ENCODE measurements around the gene RP2. TPM values are rescaled to one million over a fixed set of nuclear protein-coding genes. Genes with fewer than 3 reads are reported as not detected.

RP2 gene
- total RNA-seq, 2 experiments from 2014 or later = 5.1 to 5.5 TPM

DNA sequence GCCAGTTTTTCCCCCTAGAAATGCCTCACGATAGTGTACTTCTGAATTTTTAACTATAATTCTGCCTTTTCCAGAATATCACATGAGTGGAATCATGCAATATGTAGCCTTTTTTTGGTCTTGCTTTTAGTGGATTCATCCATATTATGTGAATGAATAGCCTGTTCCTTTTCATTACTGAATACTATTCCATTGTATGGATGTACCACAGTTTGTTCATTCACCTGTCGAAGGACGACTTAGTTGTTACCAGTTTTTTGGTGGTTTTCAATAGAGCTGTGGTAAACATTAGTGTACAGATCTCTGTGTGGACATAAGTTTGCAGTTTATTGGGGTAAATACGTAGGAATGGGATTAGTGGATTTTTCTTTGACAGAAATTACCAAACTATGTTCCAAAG lies 83.4 kb downstream of the RP2 start:
- Mint-ChIP-seq H3K4me3 (no peak overlapping the region), H3K27ac (no peak overlapping the region), H3K4me1 (ENCODE audit: low read depth) (no peaks in the 10 kb centered on the region), H3K9me3 (no peaks in the 10 kb centered on the region), H3K36me3 (ENCODE audit: low read depth) (no peaks in the 10 kb centered on the region), H3K27me3 (peaks cover 17% of the 10 kb centered on the region)
- DNase-seq = no peak
- intact Hi-C loops (cut with micrococcal nuclease) = no loop called here
- TF ChIP-seq, protein P1, sequence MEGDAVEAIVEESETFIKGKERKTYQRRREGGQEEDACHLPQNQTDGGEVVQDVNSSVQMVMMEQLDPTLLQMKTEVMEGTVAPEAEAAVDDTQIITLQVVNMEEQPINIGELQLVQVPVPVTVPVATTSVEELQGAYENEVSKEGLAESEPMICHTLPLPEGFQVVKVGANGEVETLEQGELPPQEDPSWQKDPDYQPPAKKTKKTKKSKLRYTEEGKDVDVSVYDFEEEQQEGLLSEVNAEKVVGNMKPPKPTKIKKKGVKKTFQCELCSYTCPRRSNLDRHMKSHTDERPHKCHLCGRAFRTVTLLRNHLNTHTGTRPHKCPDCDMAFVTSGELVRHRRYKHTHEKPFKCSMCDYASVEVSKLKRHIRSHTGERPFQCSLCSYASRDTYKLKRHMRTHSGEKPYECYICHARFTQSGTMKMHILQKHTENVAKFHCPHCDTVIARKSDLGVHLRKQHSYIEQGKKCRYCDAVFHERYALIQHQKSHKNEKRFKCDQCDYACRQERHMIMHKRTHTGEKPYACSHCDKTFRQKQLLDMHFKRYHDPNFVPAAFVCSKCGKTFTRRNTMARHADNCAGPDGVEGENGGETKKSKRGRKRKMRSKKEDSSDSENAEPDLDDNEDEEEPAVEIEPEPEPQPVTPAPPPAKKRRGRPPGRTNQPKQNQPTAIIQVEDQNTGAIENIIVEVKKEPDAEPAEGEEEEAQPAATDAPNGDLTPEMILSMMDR (IDR thresholded peaks at IDR 0.05) = no peak
- ChIA-PET POLR2A (no interaction called here), CTCF (no interaction called here)
- no peak for ATAC-seq

- TF ChIP-seq, protein P1 (IDR thresholded peaks at IDR 0.05) = no peak
- H3K4me1 Mint-ChIP-seq (ENCODE audit: low read depth) = no peaks in the 10 kb centered on the region
- ATAC-seq (no peak), DNase-seq (no peak)
- H3K27ac Mint-ChIP-seq = no peak overlapping the region
- H3K36me3 Mint-ChIP-seq (ENCODE audit: low read depth) = no peaks in the 10 kb centered on the region
- peaks cover 10% of the 10 kb centered on the region for H3K27me3 Mint-ChIP-seq
- intact Hi-C loops (cut with micrococcal nuclease) = no loop called here
- POLR2A ChIA-PET = no interaction called here
- H3K4me3 Mint-ChIP-seq = no peak overlapping the region
- CTCF ChIA-PET = no interaction called here
- no peaks in the 10 kb centered on the region for H3K9me3 Mint-ChIP-seq
Measured at GRCh38 chrX:46922611-46923010, 85.8 kb downstream of the RP2 start.

GRCh38 chrX:46927718-46928117 lies 90.9 kb downstream of the RP2 start:
- H3K36me3 Mint-ChIP-seq (ENCODE audit: low read depth) = no peaks in the 10 kb centered on the region
- TF ChIP-seq, protein P1 (IDR thresholded peaks at IDR 0.05) = no peak
- no peak overlapping the region for H3K27ac Mint-ChIP-seq
- no peaks in the 10 kb centered on the region for H3K9me3 Mint-ChIP-seq
- POLR2A ChIA-PET = no interaction called here
- intact Hi-C loops (cut with micrococcal nuclease) = no loop called here
- ATAC-seq (no peak), DNase-seq (no peak)
- peaks cover 6% of the 10 kb centered on the region for H3K27me3 Mint-ChIP-seq
- no peak overlapping the region for H3K4me3 Mint-ChIP-seq
- H3K4me1 Mint-ChIP-seq (ENCODE audit: low read depth) = no peaks in the 10 kb centered on the region
- CTCF ChIA-PET = interaction anchor here (1.3 kb wide), 1 partner anchor 14 kb away, joined by 4 read pairs; no protein-coding TSS in a partner anchor

DNA sequence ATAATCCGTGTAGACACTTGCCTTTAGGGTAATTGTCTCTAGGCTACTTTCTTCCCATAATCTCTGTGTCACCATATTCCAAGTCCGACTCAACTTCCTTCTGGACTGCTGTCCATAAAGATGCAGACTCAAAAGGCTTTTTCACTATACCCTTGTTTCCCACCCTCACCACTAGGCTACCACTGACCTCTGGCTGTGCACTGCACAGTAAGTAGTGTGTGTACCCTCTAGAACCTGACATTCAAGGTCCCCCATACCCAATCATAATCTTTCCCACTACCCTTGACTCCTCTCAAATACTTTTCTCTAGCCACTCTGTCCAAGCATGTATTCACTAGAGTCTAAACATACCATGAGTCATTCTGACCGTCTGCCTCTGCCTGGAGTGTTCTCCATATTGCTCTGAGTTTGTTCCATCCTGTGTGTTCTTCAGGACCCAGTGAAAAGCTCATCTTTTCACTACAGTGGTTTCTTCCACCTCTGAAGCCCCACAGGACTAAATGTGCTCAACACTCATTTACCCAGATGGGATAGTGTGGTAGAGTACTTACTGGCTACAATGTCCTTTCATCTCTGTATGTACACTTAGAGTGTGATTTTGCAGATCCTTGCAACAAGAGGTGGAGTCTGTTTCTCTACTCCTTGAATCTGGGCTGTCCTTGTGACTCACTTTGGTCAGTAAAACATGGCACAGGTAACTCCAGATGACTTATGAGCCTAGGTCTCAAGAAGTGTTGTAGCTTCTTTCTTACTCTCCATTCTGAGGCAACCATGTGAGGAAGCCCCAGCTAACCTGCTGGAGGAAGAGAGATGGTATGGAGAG lies 92.8 kb downstream of the RP2 start:
- Mint-ChIP-seq H3K27me3 (peaks cover 3% of the 10 kb centered on the region), H3K27ac (no peak overlapping the region), H3K9me3 (no peaks in the 10 kb centered on the region), H3K36me3 (ENCODE audit: low read depth) (no peaks in the 10 kb centered on the region), H3K4me3 (no peak overlapping the region), H3K4me1 (ENCODE audit: low read depth) (no peaks in the 10 kb centered on the region)
- ATAC-seq = no peak
- ChIA-PET POLR2A (no interaction called here), CTCF (no interaction called here)
- TF ChIP-seq, protein P1 (IDR thresholded peaks at IDR 0.05) = no peak
- DNase-seq = no peak
- intact Hi-C loops (cut with micrococcal nuclease) = no loop called here

Other genes starting within 250 kb of the RP2 start
- gene SLC9A7, start 77.9 kb upstream of the RP2 start, total RNA-seq = 10 to 100 TPM; 16.9 to 17.0 TPM
- under 1 TPM; 0.51 to 0.74 TPM for gene JADE3, start 75.4 kb downstream of the RP2 start, total RNA-seq
- not detected for gene RGN, start 241.4 kb downstream of the RP2 start, total RNA-seq